Neural cell (in vitro differentiated cells): ENCODE measurements around the gene KCND2.

Experiments
- EP300 ChIP-seq: fragments of 450-650 bp; conservative IDR thresholded peaks from 2 replicates; pipeline ENCODE4 v1.6.1; 2014; ENCODE audit warnings: antibody characterized with exemption, mild to moderate bottlenecking, moderate library complexity; ENCODE audit not compliant: poor library complexity, severe bottlenecking
- POLR2AphosphoS5 ChIP-seq: IDR thresholded peaks from 2 replicates; pipeline ENCODE4 v1.6.1; 2012
- REST ChIP-seq: IDR thresholded peaks from 2 replicates; pipeline ENCODE4 v1.6.1; 2012; ENCODE audit warnings: borderline replicate concordance
- SMC3 ChIP-seq: fragments of 450-650 bp; conservative IDR thresholded peaks from 2 replicates; pipeline ENCODE4 v1.6.1; 2014; ENCODE audit warnings: antibody characterized with exemption, mild to moderate bottlenecking, moderate library complexity; ENCODE audit not compliant: poor library complexity
- TF ChIP-seq, protein P1 (sequence below): fragments of 450-650 bp; IDR thresholded peaks from 2 replicates; pipeline ENCODE4 v1.5.1; 2014; ENCODE audit warnings: antibody characterized with exemption, mild to moderate bottlenecking, moderate library complexity; ENCODE audit not compliant: poor library complexity, severe bottlenecking

GRCh38 chr7:120256344-120257070, 16.5 kb upstream of the KCND2 start:
- TF ChIP-seq, protein P1, sequence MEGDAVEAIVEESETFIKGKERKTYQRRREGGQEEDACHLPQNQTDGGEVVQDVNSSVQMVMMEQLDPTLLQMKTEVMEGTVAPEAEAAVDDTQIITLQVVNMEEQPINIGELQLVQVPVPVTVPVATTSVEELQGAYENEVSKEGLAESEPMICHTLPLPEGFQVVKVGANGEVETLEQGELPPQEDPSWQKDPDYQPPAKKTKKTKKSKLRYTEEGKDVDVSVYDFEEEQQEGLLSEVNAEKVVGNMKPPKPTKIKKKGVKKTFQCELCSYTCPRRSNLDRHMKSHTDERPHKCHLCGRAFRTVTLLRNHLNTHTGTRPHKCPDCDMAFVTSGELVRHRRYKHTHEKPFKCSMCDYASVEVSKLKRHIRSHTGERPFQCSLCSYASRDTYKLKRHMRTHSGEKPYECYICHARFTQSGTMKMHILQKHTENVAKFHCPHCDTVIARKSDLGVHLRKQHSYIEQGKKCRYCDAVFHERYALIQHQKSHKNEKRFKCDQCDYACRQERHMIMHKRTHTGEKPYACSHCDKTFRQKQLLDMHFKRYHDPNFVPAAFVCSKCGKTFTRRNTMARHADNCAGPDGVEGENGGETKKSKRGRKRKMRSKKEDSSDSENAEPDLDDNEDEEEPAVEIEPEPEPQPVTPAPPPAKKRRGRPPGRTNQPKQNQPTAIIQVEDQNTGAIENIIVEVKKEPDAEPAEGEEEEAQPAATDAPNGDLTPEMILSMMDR = no peak
- TF ChIP-seq EP300 (no peak), REST (no peak), POLR2AphosphoS5 (no peak), SMC3 (no peak)
